Pancreas (tissue), 10 donors: Measurements from ENCODE around the gene NEO1. TPM values are rescaled to one million over a fixed set of nuclear protein-coding genes. Genes with fewer than 3 reads are reported as not detected.

ENCODE experiments used
- ATAC-seq, 4 donors: fragments of 200-7000 bp; cut with Tn5 transposase; one replicate each; pipeline versions ENCODE4 v1.8.0 to v1.9.1; 2020; ENCODE audit warnings: mild to moderate bottlenecking in 4 of 4, moderate library complexity in 4 of 4
- DNase-seq, 6 donors: peaks; one replicate each; pipeline ENCODE4 v3.0.0-alpha.2; 2020
- FAIRE-seq: peaks from 2 replicates; lab custom pipeline; 2012; peaks lifted over from hg19 to GRCh38; lab: Jason Lieb, UNC
- H3K27ac ChIP-seq, 4 donors: fragments of 200-600 bp; sonication (generic); 1 replicate in 3 of 4; 2 replicates in 1 of 4; pipeline versions ENCODE4 v1.5.0 to v1.8.0; 2020
- H3K27me3 ChIP-seq, 4 donors: fragments of 200-600 bp; one replicate each; pipeline ENCODE4 v1.8.0; 2021
- H3K36me3 ChIP-seq, 3 donors: fragments of 200-600 bp; sonication (generic) in 1 of 3; one replicate each; pipeline versions ENCODE4 v1.5.0 to v1.8.0; 2020 to 2021
- H3K4me1 ChIP-seq, 3 donors: fragments of 200-600 bp; one replicate each; pipeline ENCODE4 v1.8.0; 2021
- H3K4me3 ChIP-seq, 4 donors: fragments of 200-600 bp; sonication (generic) in 2 of 4; one replicate each; pipeline versions ENCODE4 v1.5.0 to v1.8.0; 2020 to 2021
- H3K9me3 ChIP-seq, 4 donors: fragments of 200-600 bp; one replicate each; pipeline ENCODE4 v1.8.0; 2021
- WGBS, 2 donors: extraction: QIAGEN DNeasy Blood & Tissue Kit; methylation state at CpG; one replicate each; pipeline ENCODE4 v1.1.7; 2013; 5-methylcytosine and 5-hydroxymethylcytosine counted together
- intact Hi-C, 3 donors: fragments of 100-400 bp; cut with DNase I; formaldehyde crosslinking; loops; one replicate each; pipeline versions ENCODE4 v1.11.1 to v1.14.2; 2022
- polyA plus RNA-seq, 2 donors: library from polyadenylated mRNA; stranded (reverse); fragments of 200-250 nt; gene quantifications; one replicate each; pipeline ENCODE4 v1.2.3, GENCODE V29; 2013
- total RNA-seq, 6 donors: library from RNA; stranded (reverse); fragmentation: NEBNext Ultra II Directional in 4 of 6; extraction: Animal tissue kit (Norgen Biotek cat#: 25700) in 4 of 6; gene quantifications; one replicate each; pipeline versions ENCODE4 v1.2.1 to v1.2.4, GENCODE V29; 2021 to 2023
- TF ChIP-seq, protein P1 (sequence below), 4 donors: fragments of 200-600 bp; sonication (generic) in 3 of 4; IDR thresholded peaks; one replicate each; pipeline versions ENCODE4 v1.5.0 to v1.8.0; 2021; ENCODE audit warnings: antibody characterized with exemption in 4 of 4
- donor health status: healthy with polysubstance abuse.
- donor health status: DM: no; HTN: no; CAD: no; lungs with moderate emphysema.
- donor health status: DM: no; HTN: no; CAD: no.
- donor health status: control.
- donor health status: control.
- donor health status: Bipolar disorder and iron deficiency.
- donor health status: DM: yes; HTN: yes; CAD: no.
- donor health status: DM: no; HTN: no; CAD: no.
- donor health status: DM: no; HTN: no; CAD: no.
- donor health status: DM: yes; HTN: yes; CAD: no.

The NEO1 gene
- total and polyA plus RNA-seq, 8 donors, result 7.1 to 30.7 (median 19.6) TPM

DNA sequence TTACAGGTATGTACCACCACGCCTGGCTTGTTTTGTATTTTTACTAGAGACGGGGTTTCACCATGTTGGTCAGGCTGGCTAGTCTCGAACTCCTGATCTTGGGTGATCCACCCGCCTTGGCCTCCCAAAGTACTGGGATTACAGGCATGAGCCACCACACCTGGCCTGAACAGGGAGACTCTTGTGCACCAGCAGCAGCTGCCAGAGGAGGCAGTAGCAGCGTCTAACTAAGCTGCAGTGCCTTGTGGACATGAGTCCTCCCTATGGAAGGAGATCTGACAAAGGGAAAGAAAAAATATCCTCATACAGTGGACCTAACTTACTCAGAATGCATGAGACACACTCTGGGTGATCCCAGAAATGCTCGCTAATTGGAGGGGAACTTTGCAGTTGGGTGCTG is 36.8 kb upstream of the NEO1 start:
- no peak for ATAC-seq
- Histone ChIP-seq H3K27me3 (no peaks in the 10 kb centered on the region), H3K27ac (no peak overlapping the region), H3K4me3 (no peak overlapping the region), H3K4me1 (no peaks in the 10 kb centered on the region), H3K36me3 (no peaks in the 10 kb centered on the region), H3K9me3 (no peaks in the 10 kb centered on the region)
- intact Hi-C loops, result no loop called here
- FAIRE-seq, result no peak
- DNase-seq, result no peak
- TF ChIP-seq, protein P1, sequence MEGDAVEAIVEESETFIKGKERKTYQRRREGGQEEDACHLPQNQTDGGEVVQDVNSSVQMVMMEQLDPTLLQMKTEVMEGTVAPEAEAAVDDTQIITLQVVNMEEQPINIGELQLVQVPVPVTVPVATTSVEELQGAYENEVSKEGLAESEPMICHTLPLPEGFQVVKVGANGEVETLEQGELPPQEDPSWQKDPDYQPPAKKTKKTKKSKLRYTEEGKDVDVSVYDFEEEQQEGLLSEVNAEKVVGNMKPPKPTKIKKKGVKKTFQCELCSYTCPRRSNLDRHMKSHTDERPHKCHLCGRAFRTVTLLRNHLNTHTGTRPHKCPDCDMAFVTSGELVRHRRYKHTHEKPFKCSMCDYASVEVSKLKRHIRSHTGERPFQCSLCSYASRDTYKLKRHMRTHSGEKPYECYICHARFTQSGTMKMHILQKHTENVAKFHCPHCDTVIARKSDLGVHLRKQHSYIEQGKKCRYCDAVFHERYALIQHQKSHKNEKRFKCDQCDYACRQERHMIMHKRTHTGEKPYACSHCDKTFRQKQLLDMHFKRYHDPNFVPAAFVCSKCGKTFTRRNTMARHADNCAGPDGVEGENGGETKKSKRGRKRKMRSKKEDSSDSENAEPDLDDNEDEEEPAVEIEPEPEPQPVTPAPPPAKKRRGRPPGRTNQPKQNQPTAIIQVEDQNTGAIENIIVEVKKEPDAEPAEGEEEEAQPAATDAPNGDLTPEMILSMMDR (IDR thresholded peaks at IDR 0.05), result no peak
- WGBS, 2 donors, result 92 to 93% methylated on average over 6 of the region's 6 CpGs

DNA sequence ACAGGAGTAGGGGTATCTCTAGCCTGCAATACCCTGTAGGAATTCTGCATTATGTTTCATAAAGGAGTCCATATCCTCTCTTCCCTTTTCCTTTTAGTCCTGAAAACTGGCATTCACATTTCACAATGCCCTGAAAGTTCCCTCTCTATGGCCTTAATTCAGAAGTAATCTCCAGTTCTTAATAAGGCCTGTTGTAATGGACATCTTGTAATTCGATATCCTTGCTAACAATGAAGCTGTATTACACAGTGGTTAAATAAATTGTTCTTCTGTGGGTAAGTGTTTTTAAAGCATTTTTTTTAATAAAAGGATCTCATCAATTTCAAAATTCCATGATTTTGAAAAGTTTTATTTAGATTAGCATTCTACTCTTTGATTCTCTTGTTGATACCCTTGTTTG is 34.3 kb upstream of the NEO1 start:
- Histone ChIP-seq H3K9me3 (no peaks in the 10 kb centered on the region), H3K27me3 (no peaks in the 10 kb centered on the region), H3K4me3 (no peak overlapping the region), H3K27ac (no peak overlapping the region), H3K36me3 (no peaks in the 10 kb centered on the region), H3K4me1 (no peaks in the 10 kb centered on the region)
- FAIRE-seq (no peak), ATAC-seq (no peak), DNase-seq (no peak)
- TF ChIP-seq, protein P1 (IDR thresholded peaks at IDR 0.05), result no peak
- 86 to 90% methylated on average over 1 of the region's 1 CpG for WGBS, 2 donors
- intact Hi-C loops, result no loop called here

DNA sequence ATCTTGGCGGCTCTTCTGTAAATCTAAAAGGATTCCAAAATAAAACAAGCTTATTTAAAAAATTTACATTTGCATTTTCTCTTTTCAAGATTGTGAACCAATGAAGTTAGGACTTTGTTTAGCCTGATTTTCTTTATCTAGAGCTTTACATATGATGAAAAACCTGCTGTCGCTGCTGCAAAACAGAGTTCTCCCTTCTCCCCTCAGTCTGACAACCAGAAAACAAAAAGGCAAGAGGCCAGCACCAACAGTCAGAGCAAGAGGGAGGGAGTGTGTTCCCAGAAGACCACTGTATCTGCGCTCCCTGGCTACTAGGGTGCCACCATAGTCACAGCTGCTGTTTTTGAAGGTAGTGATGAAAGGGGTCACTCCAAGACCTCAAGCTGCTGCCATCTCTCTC is 33.1 kb upstream of the NEO1 start:
- H3K27ac ChIP-seq, result no peak overlapping the region
- FAIRE-seq, result no peak
- 87 to 91% methylated on average over 3 of the region's 3 CpGs for WGBS, 2 donors
- H3K4me1 ChIP-seq, result no peaks in the 10 kb centered on the region
- H3K4me3 ChIP-seq, result no peak overlapping the region
- ATAC-seq, result no peak
- intact Hi-C loops, result no loop called here
- TF ChIP-seq, protein P1 (IDR thresholded peaks at IDR 0.05), result no peak
- no peaks in the 10 kb centered on the region for H3K9me3 ChIP-seq
- H3K36me3 ChIP-seq, result no peaks in the 10 kb centered on the region
- no peaks in the 10 kb centered on the region for H3K27me3 ChIP-seq
- DNase-seq, result no peak

DNA sequence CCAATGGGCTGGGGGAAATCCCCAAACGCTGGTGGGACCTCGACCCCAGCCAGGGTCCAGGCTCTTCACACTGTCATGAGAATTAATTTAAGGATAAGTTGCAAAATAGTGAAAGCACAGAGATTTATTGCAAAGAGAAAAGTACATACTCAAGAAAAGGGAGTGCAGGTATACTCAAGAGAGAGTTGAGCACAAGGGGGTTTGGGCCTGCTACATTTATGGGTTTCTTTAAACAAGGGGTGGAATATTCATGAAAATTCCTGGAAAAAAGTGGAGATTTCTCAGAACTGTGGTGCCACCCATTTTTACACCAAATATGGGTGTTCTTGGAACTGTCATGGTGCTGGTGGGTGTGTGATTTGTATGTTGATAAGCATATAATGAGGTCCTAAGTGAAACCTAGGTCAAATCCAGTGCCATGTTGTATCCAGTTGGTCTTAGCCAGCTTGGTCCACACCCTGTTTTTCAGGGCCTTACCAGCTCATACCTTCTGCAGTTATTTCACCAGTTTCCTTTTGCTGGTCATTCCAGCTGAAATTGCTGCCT is 32.6 kb upstream of the NEO1 start:
- 78 to 82% methylated on average over 2 of the region's 2 CpGs for WGBS, 2 donors
- ATAC-seq (no peak), FAIRE-seq (no peak), DNase-seq (no peak)
- Histone ChIP-seq H3K9me3 (no peaks in the 10 kb centered on the region), H3K4me3 (no peak overlapping the region), H3K36me3 (no peaks in the 10 kb centered on the region), H3K4me1 (no peaks in the 10 kb centered on the region), H3K27ac (no peak overlapping the region), H3K27me3 (no peaks in the 10 kb centered on the region)
- intact Hi-C loops, result no loop called here
- TF ChIP-seq, protein P1 (IDR thresholded peaks at IDR 0.05), result no peak

DNA sequence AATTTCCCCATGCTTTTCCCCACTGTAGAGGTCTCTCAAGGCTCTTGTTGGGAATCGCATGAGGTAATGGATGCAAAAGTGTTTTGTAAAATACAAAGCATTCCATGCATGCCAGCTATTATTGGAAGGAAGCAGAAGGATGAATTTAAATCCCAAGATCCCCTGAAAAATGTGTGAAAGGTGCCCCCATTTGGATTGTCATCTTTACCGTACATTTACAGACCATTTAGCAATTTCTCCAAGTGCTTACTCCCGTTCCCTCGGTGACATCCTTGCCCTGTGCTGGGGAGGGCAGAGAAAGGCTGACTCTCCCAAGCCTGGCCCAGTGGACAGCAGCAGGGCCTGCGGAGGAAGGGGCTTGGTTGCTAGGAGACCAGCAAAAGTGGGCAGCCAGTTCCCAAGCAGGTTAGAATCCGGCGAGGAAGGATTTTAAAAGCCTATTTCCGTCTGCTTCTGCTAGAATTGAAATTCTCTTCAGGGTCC is 31.1 kb upstream of the NEO1 start:
- no peaks in the 10 kb centered on the region for H3K36me3 ChIP-seq
- H3K9me3 ChIP-seq, result no peaks in the 10 kb centered on the region
- H3K27me3 ChIP-seq, result no peaks in the 10 kb centered on the region
- DNase-seq, result peak in 1 of 6 donors; percentile 11
- no peak overlapping the region for H3K27ac ChIP-seq
- peak in 3 of 4 donors; percentile 24 to 79 (median 74) for ATAC-seq
- TF ChIP-seq, protein P1 (IDR thresholded peaks at IDR 0.05), result no peak
- no peaks in the 10 kb centered on the region for H3K4me1 ChIP-seq
- no peak overlapping the region for H3K4me3 ChIP-seq
- intact Hi-C loops, result no loop called here
- 69 to 71% methylated on average over 8 of the region's 8 CpGs for WGBS, 2 donors
- FAIRE-seq, result no peak
